HCT116 (cell line): ENCODE measurements around the gene RPS6KA2. TPM values are rescaled to one million over a fixed set of nuclear protein-coding genes. Genes with fewer than 3 reads are reported as not detected.

Experiments used
- ATAC-seq: fragments of 200-7000 bp; cut with Tn5 transposase; 2 replicates; pipeline ENCODE4 v1.9.1; 2020; ENCODE audit warnings: mild to moderate bottlenecking, moderate library complexity
- BruUV-seq: library from RNA; stranded (reverse); fragments of 400-500 nt; replicated peaks from 2 replicates; lab custom pipeline; 2021; lab: Mats Ljungman, UMichigan
- CTCF ChIA-PET: fragments of 300-600 bp; sonication (Branson Sonifier 250); formaldehyde crosslinking; loops from one replicate; lab custom pipeline; 2021; ENCODE audit warnings: antibody characterized with exemption; lab: Charles Lee
- POLR2A ChIA-PET: fragments of 300-600, 350-600 bp; sonication (Branson Sonifier 250); formaldehyde crosslinking; loops from one replicate; lab custom pipeline; 2021; ENCODE audit warnings: antibody characterized with exemption; lab: Charles Lee
- RAD21 ChIA-PET, 2 experiments: fragments of 300-600 bp; sonication (Branson Sonifier 250); formaldehyde crosslinking; loops; one replicate each; lab custom pipeline; 2023; ENCODE audit warnings: low total read pairs in 2 of 2; ENCODE audit not compliant: uncharacterized antibody in 2 of 2, unreplicated experiment in 2 of 2, low non-redundant PET in 1 of 2; lab: Charles Lee
- DNase-seq: peaks from one replicate; pipeline ENCODE4 v3.0.0-alpha.2; 2010; ENCODE audit warnings: low read depth, low spot score
- H2AFZ ChIP-seq: fragments of 200-600 bp; shearing (Covaris generic), sonication (generic); 2 replicates; pipeline ENCODE4 v1.6.1; 2017; ENCODE audit warnings: low read depth, mixed run types, mixed read lengths, antibody characterized with exemption, low read length; ENCODE audit not compliant: poor library complexity, severe bottlenecking
- H3K27ac ChIP-seq: 2 replicates; pipeline ENCODE4 v1.5.1; 2012; ENCODE audit warnings: low read depth, low read length
- H3K27me3 ChIP-seq: fragments of 200-600 bp; sonication (generic); 2 replicates; pipeline ENCODE4 v1.6.1; 2016; ENCODE audit warnings: mixed run types, low read length, mixed read lengths; ENCODE audit not compliant: insufficient read depth
- H3K36me3 ChIP-seq, 2 experiments: fragments of 200-500 bp in 1 of 2; fragments of 200-600 bp in 1 of 2; sonication (Bioruptor generic) in 1 of 2; sonication (generic) in 1 of 2; 2 replicates each; pipeline versions ENCODE4 v1.5.1 to v1.6.1; 2014 to 2016; ENCODE audit warnings: low read length in 2 of 2, inconsistent platforms in 1 of 2, mixed read lengths in 1 of 2, mixed run types in 1 of 2; ENCODE audit not compliant: insufficient read depth in 2 of 2, control insufficient read depth in 1 of 2
- H3K4me1 ChIP-seq, 2 experiments: fragments of 200-600 bp in 1 of 2; sonication (generic) in 1 of 2; 2 replicates each; pipeline versions ENCODE4 v1.5.1 to v1.6.1; 2012 to 2017; ENCODE audit warnings: low read length in 2 of 2, inconsistent platforms in 1 of 2, mild to moderate bottlenecking in 1 of 2, mixed read lengths in 1 of 2, mixed run types in 1 of 2, moderate library complexity in 1 of 2; ENCODE audit not compliant: insufficient read depth in 2 of 2, control insufficient read depth in 1 of 2
- H3K4me2 ChIP-seq: fragments of 200-600 bp; sonication (generic); 2 replicates; pipeline ENCODE4 v1.6.1; 2017; ENCODE audit warnings: mixed run types, low read length, mixed read lengths
- H3K4me3 ChIP-seq, 2 experiments: fragments of 200-600 bp in 1 of 2; sonication (generic) in 1 of 2; replicated peaks in 1 of 2; 2 replicates each; pipeline ENCODE4 v1.5.1; 2011 to 2016; ENCODE audit warnings: low read length in 2 of 2, control low read depth in 1 of 2, low read depth in 1 of 2, mild to moderate bottlenecking in 1 of 2, mixed read lengths in 1 of 2, mixed run types in 1 of 2
- H3K79me2 ChIP-seq: fragments of 200-600 bp; sonication (generic); 2 replicates; pipeline ENCODE4 v1.6.1; 2017; ENCODE audit warnings: mild to moderate bottlenecking, mixed run types, low read length, moderate library complexity, mixed read lengths; ENCODE audit not compliant: insufficient read depth
- H3K9ac ChIP-seq: fragments of 200-600 bp; sonication (generic); 2 replicates; pipeline ENCODE4 v1.6.1; 2016; ENCODE audit warnings: low read length, mixed read lengths
- H3K9me2 ChIP-seq: fragments of 200-600 bp; sonication (generic), shearing (Covaris generic); 2 replicates; pipeline ENCODE4 v1.6.1; 2017; ENCODE audit warnings: mixed run types, mild to moderate bottlenecking, moderate library complexity; ENCODE audit not compliant: insufficient read depth
- H3K9me3 ChIP-seq, 2 experiments: fragments of 200-500 bp in 1 of 2; fragments of 200-600 bp in 1 of 2; sonication (Bioruptor generic) in 1 of 2; sonication (generic) in 1 of 2; 2 replicates each; pipeline ENCODE4 v1.6.1; 2014 to 2017; ENCODE audit warnings: low read length in 2 of 2, mixed read lengths in 2 of 2, inconsistent platforms in 1 of 2, low read depth in 1 of 2, mild to moderate bottlenecking in 1 of 2, mixed run types in 1 of 2, moderate library complexity in 1 of 2; ENCODE audit not compliant: control insufficient read depth in 1 of 2, insufficient read depth in 1 of 2
- H4K20me1 ChIP-seq: fragments of 200-600 bp; sonication (generic), shearing (Covaris generic); 2 replicates; pipeline ENCODE4 v1.6.1; 2017; ENCODE audit warnings: mixed run types, mild to moderate bottlenecking, moderate library complexity; ENCODE audit not compliant: insufficient read depth
- ATF3 ChIP-seq: IDR thresholded peaks from 2 replicates; pipeline ENCODE4 v1.6.1; 2012
- CTCF ChIP-seq, 3 experiments: fragments of 200-600 bp in 1 of 3; sonication (generic) in 1 of 3; IDR thresholded peaks in 2 of 3; conservative IDR thresholded peaks in 1 of 3; 2 replicates each; pipeline ENCODE4 v1.5.1; 2012 to 2017; ENCODE audit warnings: low read depth in 2 of 3, low read length in 2 of 3, antibody characterized with exemption in 1 of 3, borderline replicate concordance in 1 of 3, control low read depth in 1 of 3, mild to moderate bottlenecking in 1 of 3, mixed read lengths in 1 of 3, mixed run types in 1 of 3, moderate library complexity in 1 of 3; ENCODE audit not compliant: insufficient read depth in 1 of 3
- ELF1 ChIP-seq: IDR thresholded peaks from 2 replicates; pipeline ENCODE4 v1.6.1; 2012; ENCODE audit warnings: low read depth, borderline replicate concordance
- EZH2 ChIP-seq: fragments of 200-600 bp; sonication (generic); IDR thresholded peaks from 2 replicates; pipeline ENCODE4 v1.6.1; 2017; ENCODE audit warnings: antibody characterized with exemption, mixed run types
- JUND ChIP-seq: IDR thresholded peaks from 2 replicates; pipeline ENCODE4 v1.6.1; 2012
- RAD21 ChIP-seq: IDR thresholded peaks from 2 replicates; pipeline ENCODE4 v1.6.1; 2012; ENCODE audit warnings: low read depth, mild to moderate bottlenecking
- SIN3A ChIP-seq: IDR thresholded peaks from 2 replicates; pipeline ENCODE4 v1.6.1; 2012; ENCODE audit warnings: low read depth
- SP1 ChIP-seq: IDR thresholded peaks from 2 replicates; pipeline ENCODE4 v1.6.1; 2012; ENCODE audit warnings: low read depth
- SRF ChIP-seq: IDR thresholded peaks from 2 replicates; pipeline ENCODE4 v1.6.1; 2012; ENCODE audit warnings: low read depth
- TCF7L2 ChIP-seq: IDR thresholded peaks from 2 replicates; pipeline ENCODE4 v1.7.0; 2011; ENCODE audit warnings: borderline replicate concordance, inconsistent platforms; ENCODE audit not compliant: insufficient read depth, insufficient read length; ENCODE audit errors: extremely low read depth
- YY1 ChIP-seq: IDR thresholded peaks from 2 replicates; pipeline ENCODE4 v1.6.1; 2011; ENCODE audit warnings: low read length, low read depth, moderate library complexity, mild to moderate bottlenecking; ENCODE audit not compliant: insufficient replicate concordance; ENCODE audit errors: extremely low read depth
- ZFX ChIP-seq: fragments of 450-650 bp; IDR thresholded peaks from 2 replicates; pipeline ENCODE4 v1.6.1; 2017
- ZNF274 ChIP-seq: fragments of 200-500 bp; sonication (Bioruptor generic); IDR thresholded peaks from 2 replicates; pipeline ENCODE4 v1.6.1; 2014; ENCODE audit warnings: mild to moderate bottlenecking, low read depth, low read length, inconsistent platforms
- intact Hi-C: fragments of 100-400 bp; cut with micrococcal nuclease; formaldehyde crosslinking; loops from 2 replicates; pipeline ENCODE4 v1.10.0; 2022
- total RNA-seq: library from RNA; stranded (reverse); gene quantifications from one replicate; pipeline ENCODE4 v1.2.1, GENCODE V29; 2021; ENCODE audit not compliant: unreplicated experiment
- TF ChIP-seq, protein P1 (sequence below): IDR thresholded peaks from 2 replicates; pipeline ENCODE4 v1.6.1; 2012
- TF ChIP-seq, protein P2 (sequence below): IDR thresholded peaks from 2 replicates; pipeline ENCODE4 v1.6.1; 2012; ENCODE audit warnings: low read depth

RPS6KA2 gene
- total RNA-seq, 1 experiment from 2014 or later: 8.5 TPM

GRCh38 chr6:166415306-166415705 is 211.7 kb downstream of the RPS6KA2 start:
- Histone ChIP-seq H3K79me2 (no peaks in the 10 kb centered on the region), H3K27ac (no peak overlapping the region), H3K36me3 (no peaks in the 10 kb centered on the region), H4K20me1 (no peaks in the 10 kb centered on the region), H3K9ac (no peak overlapping the region), H2AFZ (no peak overlapping the region), H3K4me1 (peaks cover 3 to 6% of the 10 kb centered on the region in 2 experiments; a peak in 2 of 4 replicates), H3K9me2 (no peaks in the 10 kb centered on the region), H3K9me3 (no peaks in the 10 kb centered on the region), H3K4me3 (no peak overlapping the region), H3K4me2 (no peak overlapping the region), H3K27me3 (no peaks in the 10 kb centered on the region)
- ChIA-PET POLR2A (no interaction called here), CTCF (no interaction called here), RAD21 (no interaction called here)
- ATAC-seq: no peak
- intact Hi-C loops: no loop called here
- BruUV-seq: no TSS peak
- no peak for DNase-seq
- TF ChIP-seq JUND (no peak), EZH2 (no peak), CTCF (IDR thresholded peaks at IDR 0.05 in 2 of 3, conservative IDR thresholded peaks at IDR 0.05 in 1 of 3; ENCODE audit: borderline replicate concordance in 1 of 3, insufficient read depth in 1 of 3, low read depth in 2 of 3, low read length in 2 of 3) (no peak), SIN3A (no peak), SRF (no peak)

DNA sequence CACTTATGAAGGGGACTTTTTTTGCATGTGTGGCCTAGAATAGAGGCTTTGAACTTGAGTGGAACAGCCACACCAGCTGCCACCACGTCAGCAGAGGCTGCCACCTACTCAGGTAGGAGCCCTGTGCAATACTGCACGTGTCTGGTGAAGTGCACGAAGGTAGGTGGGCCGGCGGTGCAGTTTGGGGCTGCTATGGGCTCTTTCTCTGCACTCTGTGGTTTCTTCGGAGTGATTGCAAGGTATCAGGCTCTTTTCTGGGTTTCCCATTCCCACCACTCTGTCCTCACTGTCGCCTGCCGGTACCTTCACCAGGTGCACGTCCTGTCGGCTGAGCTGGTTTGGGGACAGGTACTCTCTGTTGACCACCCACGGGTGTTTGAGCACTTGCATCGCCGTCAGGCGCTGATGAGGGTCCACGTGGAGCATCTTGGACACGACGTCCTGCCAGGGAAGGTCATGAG is 213.5 kb downstream of the RPS6KA2 start:
- RAD21 ChIA-PET: no interaction called here
- Histone ChIP-seq H3K9me3 (no peaks in the 10 kb centered on the region), H3K36me3 (no peaks in the 10 kb centered on the region), H4K20me1 (no peaks in the 10 kb centered on the region), H3K4me1 (no peaks in the 10 kb centered on the region), H3K9ac (no peak overlapping the region), H2AFZ (no peak overlapping the region), H3K27ac (no peak overlapping the region), H3K27me3 (no peaks in the 10 kb centered on the region)
- intact Hi-C loops: no loop called here
- ATAC-seq: no peak
- TF ChIP-seq, protein P1, sequence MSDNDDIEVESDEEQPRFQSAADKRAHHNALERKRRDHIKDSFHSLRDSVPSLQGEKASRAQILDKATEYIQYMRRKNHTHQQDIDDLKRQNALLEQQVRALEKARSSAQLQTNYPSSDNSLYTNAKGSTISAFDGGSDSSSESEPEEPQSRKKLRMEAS: no peak
- TF ChIP-seq, protein P2, sequence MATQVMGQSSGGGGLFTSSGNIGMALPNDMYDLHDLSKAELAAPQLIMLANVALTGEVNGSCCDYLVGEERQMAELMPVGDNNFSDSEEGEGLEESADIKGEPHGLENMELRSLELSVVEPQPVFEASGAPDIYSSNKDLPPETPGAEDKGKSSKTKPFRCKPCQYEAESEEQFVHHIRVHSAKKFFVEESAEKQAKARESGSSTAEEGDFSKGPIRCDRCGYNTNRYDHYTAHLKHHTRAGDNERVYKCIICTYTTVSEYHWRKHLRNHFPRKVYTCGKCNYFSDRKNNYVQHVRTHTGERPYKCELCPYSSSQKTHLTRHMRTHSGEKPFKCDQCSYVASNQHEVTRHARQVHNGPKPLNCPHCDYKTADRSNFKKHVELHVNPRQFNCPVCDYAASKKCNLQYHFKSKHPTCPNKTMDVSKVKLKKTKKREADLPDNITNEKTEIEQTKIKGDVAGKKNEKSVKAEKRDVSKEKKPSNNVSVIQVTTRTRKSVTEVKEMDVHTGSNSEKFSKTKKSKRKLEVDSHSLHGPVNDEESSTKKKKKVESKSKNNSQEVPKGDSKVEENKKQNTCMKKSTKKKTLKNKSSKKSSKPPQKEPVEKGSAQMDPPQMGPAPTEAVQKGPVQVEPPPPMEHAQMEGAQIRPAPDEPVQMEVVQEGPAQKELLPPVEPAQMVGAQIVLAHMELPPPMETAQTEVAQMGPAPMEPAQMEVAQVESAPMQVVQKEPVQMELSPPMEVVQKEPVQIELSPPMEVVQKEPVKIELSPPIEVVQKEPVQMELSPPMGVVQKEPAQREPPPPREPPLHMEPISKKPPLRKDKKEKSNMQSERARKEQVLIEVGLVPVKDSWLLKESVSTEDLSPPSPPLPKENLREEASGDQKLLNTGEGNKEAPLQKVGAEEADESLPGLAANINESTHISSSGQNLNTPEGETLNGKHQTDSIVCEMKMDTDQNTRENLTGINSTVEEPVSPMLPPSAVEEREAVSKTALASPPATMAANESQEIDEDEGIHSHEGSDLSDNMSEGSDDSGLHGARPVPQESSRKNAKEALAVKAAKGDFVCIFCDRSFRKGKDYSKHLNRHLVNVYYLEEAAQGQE: no peak
- no peak for TF ChIP-seq YY1
- TF ChIP-seq EZH2: no peak
- no peak for TF ChIP-seq SP1
- no peak for TF ChIP-seq ZFX
- no peak for TF ChIP-seq TCF7L2
- no peak for TF ChIP-seq JUND
- TF ChIP-seq RAD21: no peak
- TF ChIP-seq SIN3A: no peak
- TF ChIP-seq ATF3: no peak
- TF ChIP-seq ELF1: no peak
- no peak for TF ChIP-seq ZNF274
- TF ChIP-seq, all 23 proteins: peak for 0
- Histone ChIP-seq H3K4me2 (no peak overlapping the region), H3K79me2 (no peaks in the 10 kb centered on the region), H3K9me2 (no peaks in the 10 kb centered on the region), H3K4me3 (no peak overlapping the region)
- CTCF ChIA-PET: no interaction called here
- POLR2A ChIA-PET: no interaction called here
- DNase-seq: no peak
- no TSS peak for BruUV-seq
